H1 (cell line): ENCODE results near the gene ZDHHC11B. TPM values are rescaled to one million over a fixed set of nuclear protein-coding genes. Genes with fewer than 3 reads are reported as not detected.

Experiments
- CTCF ChIA-PET: fragments of 300-600 bp; sonication (Branson Sonifier 250); formaldehyde crosslinking; loops from one replicate; lab custom pipeline; 2021; ENCODE audit not compliant: partially characterized antibody; lab: Charles Lee
- POLR2A ChIA-PET: fragments of 300-600 bp; sonication (Branson Sonifier 250); formaldehyde crosslinking; loops from one replicate; lab custom pipeline; 2021; ENCODE audit warnings: inconsistent platforms; ENCODE audit not compliant: partially characterized antibody; lab: Charles Lee
- DNase-seq, 2 experiments: peaks; one replicate each; pipeline versions ENCODE4 v3.0.0 to v3.0.0-alpha.2; 2010 to 2022; ENCODE audit warnings: low spot score in 2 of 2, low read depth in 1 of 2, mixed read lengths in 1 of 2
- FAIRE-seq: peaks from 2 replicates; lab custom pipeline; 2011; peaks lifted over from hg19 to GRCh38; lab: Jason Lieb, UNC
- H2AFZ ChIP-seq: 2 replicates; pipeline ENCODE4 v1.8.1; 2012; ENCODE audit warnings: low read length, inconsistent platforms
- H2AK5ac ChIP-seq: 2 replicates; pipeline ENCODE4 v1.6.1; 2013; ENCODE audit warnings: low read depth, low read length
- H2BK120ac ChIP-seq: replicated peaks from 2 replicates; pipeline ENCODE3; 2013; ENCODE audit warnings: low read depth, low read length, inconsistent platforms
- H2BK12ac ChIP-seq: 2 replicates; pipeline ENCODE4 v1.6.1; 2013; ENCODE audit warnings: low read depth, low read length
- H2BK15ac ChIP-seq: 2 replicates; pipeline ENCODE4 v1.6.1; 2013; ENCODE audit warnings: low read length
- H2BK20ac ChIP-seq: 2 replicates; pipeline ENCODE4 v1.6.1; 2013; ENCODE audit warnings: low read length
- H2BK5ac ChIP-seq: 2 replicates; pipeline ENCODE4 v1.6.1; 2013; ENCODE audit warnings: low read depth, low read length
- H3K14ac ChIP-seq: 2 replicates; pipeline ENCODE4 v1.6.1; 2013; ENCODE audit warnings: inconsistent platforms; ENCODE audit not compliant: insufficient read length
- H3K18ac ChIP-seq: 2 replicates; pipeline ENCODE4 v1.6.1; 2013; ENCODE audit warnings: low read length; ENCODE audit errors: extremely low read depth
- H3K23ac ChIP-seq: 2 replicates; pipeline ENCODE4 v1.6.1; 2013; ENCODE audit warnings: inconsistent platforms; ENCODE audit not compliant: insufficient read length
- H3K23me2 ChIP-seq: 2 replicates; pipeline ENCODE4 v1.6.1; 2013; ENCODE audit warnings: low read depth, low read length
- H3K27ac ChIP-seq: 2 replicates; pipeline ENCODE4 v1.6.1; 2011; ENCODE audit warnings: low read depth, low read length, inconsistent platforms
- H3K27me3 ChIP-seq, 4 experiments: replicated peaks in 1 of 4; 1 replicate in 1 of 4; 2 replicates in 3 of 4; pipeline versions ENCODE4 v1.6.1 to v1.8.1; 2011 to 2013; ENCODE audit warnings: low read length in 3 of 4, mild to moderate bottlenecking in 3 of 4, inconsistent platforms in 2 of 4, mixed read lengths in 2 of 4, moderate library complexity in 1 of 4; ENCODE audit not compliant: control insufficient read depth in 3 of 4, insufficient read depth in 3 of 4; ENCODE audit errors: extremely low read depth in 1 of 4
- H3K36me3 ChIP-seq, 4 experiments: 2 replicates each; pipeline versions ENCODE4 v1.6.1 to v1.8.1; 2011 to 2013; ENCODE audit warnings: mild to moderate bottlenecking in 4 of 4, low read length in 3 of 4, moderate library complexity in 2 of 4, control low read depth in 1 of 4, inconsistent platforms in 1 of 4; ENCODE audit not compliant: insufficient read depth in 4 of 4, control insufficient read depth in 2 of 4
- H3K4ac ChIP-seq: replicated peaks from 2 replicates; pipeline ENCODE3; 2013; ENCODE audit warnings: low read length, low read depth, mixed read lengths, inconsistent platforms; ENCODE audit not compliant: insufficient read length
- H3K4me1 ChIP-seq, 4 experiments: replicated peaks in 1 of 4; 1 replicate in 1 of 4; 2 replicates in 3 of 4; pipeline versions ENCODE4 v1.6.1 to v1.8.1; 2011 to 2013; ENCODE audit warnings: low read length in 3 of 4, inconsistent platforms in 2 of 4, mixed read lengths in 1 of 4; ENCODE audit not compliant: insufficient read depth in 4 of 4, control insufficient read depth in 3 of 4
- H3K4me2 ChIP-seq, 2 experiments: 2 replicates each; pipeline versions ENCODE4 v1.6.1 to v1.8.1; 2011 to 2013; ENCODE audit warnings: low read depth in 2 of 2, low read length in 2 of 2, control low read depth in 1 of 2, inconsistent platforms in 1 of 2, mild to moderate bottlenecking in 1 of 2; ENCODE audit not compliant: insufficient read depth in 1 of 2
- H3K4me3 ChIP-seq, 4 experiments: fragments of 200-600, 300-600 bp in 1 of 4; sonication (generic), shearing (Covaris generic), sonication (Bioruptor Twin) in 1 of 4; 2 replicates each; pipeline versions ENCODE4 v1.5.1 to v1.8.1; 2011 to 2016; ENCODE audit warnings: low read length in 4 of 4, low read depth in 3 of 4, control low read depth in 2 of 4, inconsistent platforms in 2 of 4, mild to moderate bottlenecking in 2 of 4, mixed read lengths in 1 of 4, moderate library complexity in 1 of 4; ENCODE audit not compliant: insufficient read depth in 2 of 4; ENCODE audit errors: extremely low read depth in 1 of 4
- H3K56ac ChIP-seq: replicated peaks from 2 replicates; pipeline ENCODE3; 2013; ENCODE audit warnings: low read depth, mild to moderate bottlenecking, mixed read lengths, low read length, inconsistent platforms; ENCODE audit not compliant: insufficient read length
- H3K79me1 ChIP-seq: 2 replicates; pipeline ENCODE4 v1.6.1; 2013; ENCODE audit warnings: low read depth, low read length, control low read depth
- H3K79me2 ChIP-seq, 2 experiments: 2 replicates each; pipeline versions ENCODE4 v1.6.1 to v1.8.1; 2012 to 2013; ENCODE audit warnings: low read length in 2 of 2, mild to moderate bottlenecking in 2 of 2, inconsistent platforms in 1 of 2; ENCODE audit not compliant: insufficient read depth in 2 of 2, control insufficient read depth in 1 of 2
- H3K9ac ChIP-seq, 4 experiments: replicated peaks in 1 of 4; 1 replicate in 1 of 4; 2 replicates in 3 of 4; pipeline versions ENCODE4 v1.6.1 to v1.8.1; 2011 to 2013; ENCODE audit warnings: low read depth in 3 of 4, low read length in 3 of 4, control low read depth in 2 of 4, mild to moderate bottlenecking in 2 of 4, moderate library complexity in 2 of 4, inconsistent platforms in 1 of 4; ENCODE audit errors: extremely low read depth in 1 of 4
- H3K9me3 ChIP-seq, 2 experiments: 2 replicates each; pipeline versions ENCODE4 v1.6.1 to v1.8.1; 2012 to 2013; ENCODE audit warnings: mild to moderate bottlenecking in 2 of 2, moderate library complexity in 2 of 2, control low read depth in 1 of 2, inconsistent platforms in 1 of 2, low read depth in 1 of 2, low read length in 1 of 2, mixed read lengths in 1 of 2; ENCODE audit not compliant: insufficient read depth in 2 of 2
- H4K20me1 ChIP-seq, 2 experiments: replicated peaks in 1 of 2; 2 replicates each; pipeline versions ENCODE3 to v1.8.1; 2011 to 2013; ENCODE audit warnings: inconsistent platforms in 2 of 2, low read length in 2 of 2, mild to moderate bottlenecking in 1 of 2; ENCODE audit not compliant: insufficient read depth in 2 of 2, control insufficient read depth in 1 of 2
- H4K5ac ChIP-seq: 2 replicates; pipeline ENCODE4 v1.6.1; 2013; ENCODE audit warnings: low read length, low read depth, mixed read lengths, inconsistent platforms; ENCODE audit not compliant: insufficient read length
- H4K8ac ChIP-seq: 2 replicates; pipeline ENCODE4 v1.8.0; 2013; ENCODE audit warnings: mild to moderate bottlenecking, moderate library complexity, low read length, inconsistent platforms; ENCODE audit not compliant: insufficient read depth; ENCODE audit errors: extremely low read depth
- H4K91ac ChIP-seq: replicated peaks from 2 replicates; pipeline ENCODE3; 2013; ENCODE audit warnings: low read length, mixed read lengths, inconsistent platforms; ENCODE audit not compliant: insufficient read length
- GABPA ChIP-seq: IDR thresholded peaks from 2 replicates; pipeline ENCODE4 v1.6.1; 2011; ENCODE audit warnings: mild to moderate bottlenecking, low read length, moderate library complexity, borderline replicate concordance; ENCODE audit not compliant: insufficient read depth
- WGBS, 2 experiments: shearing (Covaris generic) in 1 of 2; methylation state at CpG; one replicate each; pipeline versions ENCODE4 v1.1.6 to v1.1.7; 2013 to 2015; ENCODE audit warnings: low lambda C conversion rate in 2 of 2, mixed read lengths in 2 of 2, inconsistent platforms in 1 of 2, low coverage in 1 of 2, missing lambda C conversion rate in 1 of 2; ENCODE audit not compliant: insufficient replicate concordance in 2 of 2, insufficient coverage in 1 of 2, insufficient read length in 1 of 2; ENCODE audit errors: extremely low coverage in 1 of 2, missing lambda C conversion rate in 1 of 2; 5-methylcytosine and 5-hydroxymethylcytosine counted together
- polyA plus RNA-seq, 7 experiments: library from polyadenylated mRNA; depleted of rRNA in 3 of 7; stranded (reverse) in 5 of 7; unstranded in 2 of 7; fragments of >200 nt in 5 of 7; fragments of 200-250 nt in 2 of 7; gene quantifications; 1 replicate in 5 of 7; 2 replicates in 1 of 7; 4 replicates in 1 of 7; pipeline versions ENCODE4 v1.2.1 to v1.2.3, GENCODE V29; 2011 to 2013; ENCODE audit warnings: missing spikeins in 2 of 7, mixed read lengths in 2 of 7
- total RNA-seq: library from RNA; stranded (reverse); fragmentation: NEBNext Ultra II Directional; extraction: Animal tissue kit (Norgen Biotek cat#: 25700); gene quantifications from 2 replicates; pipeline ENCODE4 v1.2.1, GENCODE V29; 2021

ZDHHC11B gene
- total and polyA plus RNA-seq, 2 of the 8 experiments (the other 6 are each of a cell fraction or from before 2014, with no cell fraction given) = 0.29 to 2.5 TPM

DNA sequence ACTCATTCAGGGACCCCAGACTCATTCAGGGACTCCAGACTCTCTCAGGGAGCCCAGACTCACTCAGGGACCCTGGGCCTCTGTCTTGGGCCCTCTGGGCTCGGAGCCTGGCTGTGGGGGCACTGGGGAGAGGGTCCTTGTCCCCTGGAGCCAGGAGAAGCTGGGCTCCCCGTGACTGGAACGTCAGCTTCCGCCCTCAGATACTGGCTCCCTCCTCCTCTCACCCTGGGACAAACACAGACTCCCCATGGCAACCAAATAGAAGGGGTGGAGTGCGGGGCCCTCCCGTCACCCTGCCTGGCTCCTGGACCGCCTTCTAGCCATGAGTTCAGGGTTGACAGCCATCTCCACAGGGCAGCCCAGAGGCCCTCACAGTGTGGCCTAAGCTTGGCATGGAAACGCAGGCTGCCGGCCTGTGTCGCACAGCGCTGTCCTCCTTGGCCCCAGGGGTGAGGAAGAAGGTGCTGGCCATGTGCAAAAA is 27.6 kb downstream of the ZDHHC11B start:
- Histone ChIP-seq H3K27ac (peak overlapping the region; percentile 32; the same call in 1 of the 2 replicates), H2BK15ac (no peak overlapping the region), H3K27me3 (no peaks in the 10 kb centered on the region), H3K79me1 (peaks cover 2% of the 10 kb centered on the region; the same call in 1 of the 2 replicates), H3K4me1 (no peaks in the 10 kb centered on the region; a peak in 1 of 7 replicates), H3K23me2 (no peaks in the 10 kb centered on the region), H2BK120ac (no peak overlapping the region), H4K91ac (no peak overlapping the region), H2AK5ac (no peak overlapping the region; the same call in 1 of the 2 replicates), H3K4ac (no peak overlapping the region), H2BK20ac (no peak overlapping the region), H3K56ac (no peak overlapping the region), H3K9me3 (no peaks in the 10 kb centered on the region), H3K18ac (no peak overlapping the region; the same call in 1 of the 2 replicates), H2AFZ (no peak overlapping the region), H2BK12ac (no peak overlapping the region), H4K20me1 (peaks cover 0 to 4% of the 10 kb centered on the region in 2 experiments), H3K79me2 (no peaks in the 10 kb centered on the region), H3K4me3 (no peak overlapping the region), H3K23ac (no peak overlapping the region), H4K8ac (peak overlapping the region; percentile 41; the same call in 1 of the 2 replicates), H3K14ac (no peak overlapping the region), H4K5ac (no peak overlapping the region), H3K36me3 (no peaks in the 10 kb centered on the region), H3K9ac (no peak overlapping the region), H2BK5ac (peak overlapping the region; percentile 41; the same call in 1 of the 2 replicates), H3K4me2 (no peak overlapping the region)
- FAIRE-seq (no peak), DNase-seq (no peak)
- POLR2A ChIA-PET = no interaction called here
- CTCF ChIA-PET = interaction anchor here (1.4 to 3.2 kb wide), 5 partner anchors 10 to 86 kb away, joined by 5 to 29 read pairs (median 7); no protein-coding TSS in a partner anchor
- WGBS, 2 experiments = 71% methylated on average over 11 of the region's 11 CpGs; no CpG with 5 or more reads in 1 of the 2 experiments
- no peak for TF ChIP-seq GABPA
